K562 (cell line): Measurements from ENCODE around the gene LRRC7. TPM values are rescaled to one million over a fixed set of nuclear protein-coding genes. Genes with fewer than 3 reads are reported as not detected.

Experiments
- CREB1 ChIP-seq, 2 experiments: sonication (generic) in 1 of 2; formaldehyde crosslinking in 1 of 2; IDR thresholded peaks; 2 replicates each; pipeline versions ENCODE4 v1.6.1 to v1.8.0; 2012 to 2022; ENCODE audit warnings: inconsistent platforms in 1 of 2, mild to moderate bottlenecking in 1 of 2, missing genetic modification reagents in 1 of 2, moderate library complexity in 1 of 2
- HDGF ChIP-seq: fragments of 450-650 bp; IDR thresholded peaks from 2 replicates; pipeline ENCODE4 v1.6.1; 2016
- MGA ChIP-seq: fragments of 450-650 bp; IDR thresholded peaks from 2 replicates; pipeline ENCODE4 v1.6.1; 2016; ENCODE audit warnings: mild to moderate bottlenecking, moderate library complexity
- MNT ChIP-seq, 2 experiments: fragments of 450-650 bp; conservative IDR thresholded peaks; 2 replicates each; pipeline ENCODE4 v1.6.1; 2017; ENCODE audit warnings: mild to moderate bottlenecking in 2 of 2, moderate library complexity in 2 of 2
- NCOA6 ChIP-seq: fragments of 450-650 bp; IDR thresholded peaks from 2 replicates; pipeline ENCODE4 v1.6.1; 2017; ENCODE audit warnings: mild to moderate bottlenecking
- RBM22 ChIP-seq: fragments of 200-400 bp; formaldehyde crosslinking; IDR thresholded peaks from 2 replicates; pipeline ENCODE4 v1.6.1; 2018; ENCODE audit warnings: low read length, low read depth; ENCODE audit not compliant: poor library complexity, severe bottlenecking
- TGIF2 ChIP-seq: sonication (generic); formaldehyde crosslinking; IDR thresholded peaks from 2 replicates; pipeline ENCODE4 v1.8.1; 2022; ENCODE audit warnings: mild to moderate bottlenecking, missing genetic modification reagents, moderate library complexity
- ZFP91 ChIP-seq: sonication (generic); formaldehyde crosslinking; IDR thresholded peaks from 2 replicates; pipeline ENCODE4 v1.8.0; 2022; ENCODE audit warnings: mild to moderate bottlenecking, missing genetic modification reagents
- ZNF655 ChIP-seq: fragments of 250-450 bp; sonication (Bioruptor Pico); IDR thresholded peaks from 2 replicates; pipeline ENCODE4 v1.5.0; 2021
- polyA plus RNA-seq, 8 experiments: library from polyadenylated mRNA; depleted of rRNA in 4 of 8; stranded (reverse) in 5 of 8; unstranded in 3 of 8; fragments of >200 nt; fragmentation: Nextera tagmentation in 2 of 8; fragmentation: Illumina TruSeq in 1 of 8; extraction: Ambion mirVana in 2 of 8; extraction: Trizol in 1 of 8; gene quantifications; 2 replicates each; pipeline versions ENCODE4 v1.2.1 to v1.2.3, GENCODE V29; 2011 to 2014; ENCODE audit warnings: inconsistent platforms in 1 of 8, missing spikeins in 1 of 8
- total RNA-seq, 7 experiments: library from RNA; depleted of rRNA in 6 of 7; stranded (reverse); fragments of >200 nt in 6 of 7; fragmentation: Illumina TruSeq in 2 of 7; extraction: Trizol in 2 of 7; gene quantifications; 2 replicates each; pipeline versions ENCODE4 v1.2.1 to v1.2.3, GENCODE V29; 2011 to 2021; ENCODE audit warnings: low replicate concordance in 1 of 7

Gene LRRC7
- total and polyA plus RNA-seq, 9 of the 15 experiments (the other 6 are each of a cell fraction or from before 2014, with no cell fraction given) = 0.09 to 0.94 (median 0.49) TPM

GRCh38 chr1:69649383-69649990 lies 81.8 kb downstream of the LRRC7 start (continued):
- no peak for TF ChIP-seq ZNF655 (CRISPR knock-in tag)
- no peak for TF ChIP-seq MNT (conservative IDR thresholded peaks at IDR 0.05)
- TF ChIP-seq HDGF = no peak
- no peak for TF ChIP-seq MGA
- no peak for TF ChIP-seq TGIF2 (CRISPR knock-in tag)
- no peak for TF ChIP-seq ZFP91
- no peak for TF ChIP-seq CREB1 (IDR thresholded peaks at IDR 0.05)
- TF ChIP-seq CREB1 (CRISPR knock-in tag; IDR thresholded peaks at IDR 0.05) = no peak
- TF ChIP-seq RBM22 = no peak
- no peak for TF ChIP-seq NCOA6
